H9 (cell line): ENCODE results near the gene SLC16A11. TPM values are rescaled to one million over a fixed set of nuclear protein-coding genes. Genes with fewer than 3 reads are reported as not detected.

Experiments
- DNase-seq: peaks from one replicate; pipeline ENCODE4 v3.0.0-alpha.2; 2017
- H2AFZ ChIP-seq: one replicate; pipeline ENCODE4 v1.6.1; 2013; ENCODE audit warnings: mild to moderate bottlenecking, low read length, control low read depth, moderate library complexity
- H2AK5ac ChIP-seq: 2 replicates; pipeline ENCODE4 v1.6.1; 2013; ENCODE audit warnings: low read length, control low read depth, mixed read lengths; ENCODE audit not compliant: insufficient read length
- H2BK120ac ChIP-seq: one replicate; pipeline ENCODE4 v1.6.1; 2013; ENCODE audit warnings: low read depth, mild to moderate bottlenecking, low read length, control low read depth, inconsistent platforms; ENCODE audit not compliant: poor library complexity, severe bottlenecking
- H2BK12ac ChIP-seq: 2 replicates; pipeline ENCODE4 v1.6.1; 2013; ENCODE audit warnings: low read length, control low read depth, mixed read lengths, low read depth; ENCODE audit not compliant: insufficient read length
- H2BK15ac ChIP-seq: 2 replicates; pipeline ENCODE4 v1.6.1; 2013; ENCODE audit warnings: low read depth, low read length, control low read depth
- H2BK20ac ChIP-seq: one replicate; pipeline ENCODE4 v1.6.1; 2013; ENCODE audit warnings: low read depth, mild to moderate bottlenecking, low read length, control low read depth, inconsistent platforms; ENCODE audit not compliant: poor library complexity, severe bottlenecking
- H2BK5ac ChIP-seq: 2 replicates; pipeline ENCODE4 v1.6.1; 2013; ENCODE audit warnings: low read length, control low read depth, mixed read lengths; ENCODE audit not compliant: insufficient read length
- H3K14ac ChIP-seq: 2 replicates; pipeline ENCODE4 v1.6.1; 2013; ENCODE audit warnings: low read length, control low read depth; ENCODE audit not compliant: insufficient read depth
- H3K18ac ChIP-seq: 2 replicates; pipeline ENCODE4 v1.6.1; 2013; ENCODE audit warnings: low read depth, mild to moderate bottlenecking, mixed read lengths, low read length, control low read depth; ENCODE audit not compliant: insufficient read length
- H3K23ac ChIP-seq: 2 replicates; pipeline ENCODE4 v1.6.1; 2013; ENCODE audit warnings: low read length, control low read depth, mixed read lengths, low read depth; ENCODE audit not compliant: insufficient read length
- H3K23me2 ChIP-seq: 2 replicates; pipeline ENCODE4 v1.6.1; 2013; ENCODE audit warnings: low read depth, mild to moderate bottlenecking, mixed read lengths, low read length, control low read depth; ENCODE audit not compliant: insufficient read length, poor library complexity, severe bottlenecking
- H3K27ac ChIP-seq: 2 replicates; pipeline ENCODE4 v1.5.1; 2013; ENCODE audit warnings: low read length, control low read depth, mixed read lengths, low read depth; ENCODE audit not compliant: insufficient read length
- H3K27me3 ChIP-seq: 2 replicates; pipeline ENCODE4 v1.6.1; 2013; ENCODE audit warnings: low read length, control low read depth, inconsistent platforms; ENCODE audit not compliant: insufficient read depth
- H3K4ac ChIP-seq: 2 replicates; pipeline ENCODE4 v1.6.1; 2013; ENCODE audit warnings: low read depth, mild to moderate bottlenecking, control low read depth, inconsistent platforms, low read length, moderate library complexity
- H3K4me1 ChIP-seq: 2 replicates; pipeline ENCODE4 v1.6.1; 2013; ENCODE audit warnings: low read length, control low read depth, inconsistent platforms; ENCODE audit not compliant: insufficient read depth
- H3K4me2 ChIP-seq: 2 replicates; pipeline ENCODE4 v1.6.1; 2013; ENCODE audit warnings: low read length, control low read depth, mixed read lengths; ENCODE audit not compliant: insufficient read length, insufficient read depth
- H3K56ac ChIP-seq: 2 replicates; pipeline ENCODE4 v1.6.1; 2013; ENCODE audit warnings: low read depth, mild to moderate bottlenecking, mixed read lengths, low read length, control low read depth; ENCODE audit not compliant: insufficient read length
- H3K79me1 ChIP-seq: 2 replicates; pipeline ENCODE4 v1.6.1; 2013; ENCODE audit warnings: low read depth, mild to moderate bottlenecking, moderate library complexity, low read length, control low read depth, inconsistent platforms; ENCODE audit not compliant: insufficient read depth, poor library complexity, severe bottlenecking
- H3K79me2 ChIP-seq: 2 replicates; pipeline ENCODE4 v1.6.1; 2013; ENCODE audit warnings: low read length, control low read depth, inconsistent platforms; ENCODE audit not compliant: insufficient read depth
- H3K9ac ChIP-seq: 2 replicates; pipeline ENCODE4 v1.6.1; 2013; ENCODE audit warnings: low read length, control low read depth, mixed read lengths; ENCODE audit not compliant: insufficient read length; ENCODE audit errors: extremely low read depth
- H3K9me3 ChIP-seq: one replicate; pipeline ENCODE4 v1.6.1; 2013; ENCODE audit warnings: low read depth, low read length, inconsistent platforms; ENCODE audit not compliant: control insufficient read depth
- H3T11ph ChIP-seq: one replicate; pipeline ENCODE4 v1.6.1; 2013; ENCODE audit warnings: mild to moderate bottlenecking, low read length, control low read depth, inconsistent platforms
- H4K20me1 ChIP-seq: one replicate; pipeline ENCODE4 v1.6.1; 2013; ENCODE audit not compliant: control insufficient read depth, insufficient read length, insufficient read depth
- H4K5ac ChIP-seq: 2 replicates; pipeline ENCODE4 v1.6.1; 2013; ENCODE audit warnings: low read depth, mild to moderate bottlenecking, mixed read lengths, low read length, control low read depth; ENCODE audit not compliant: insufficient read length
- H4K8ac ChIP-seq: replicated peaks from 2 replicates; pipeline ENCODE4 v1.6.1; 2013; ENCODE audit warnings: low read length, control low read depth, mixed read lengths, low read depth; ENCODE audit not compliant: insufficient read length
- H4K91ac ChIP-seq: 2 replicates; pipeline ENCODE4 v1.6.1; 2013; ENCODE audit warnings: low read depth, mild to moderate bottlenecking, moderate library complexity, mixed read lengths, low read length, control low read depth; ENCODE audit not compliant: insufficient read length
- H3K27ac Mint-ChIP-seq, 3 experiments: 2 replicates in 2 of 3; 3 replicates in 1 of 3; pipeline ENCODE4 v1.8.0; 2020 to 2021; ENCODE audit warnings: mixed read lengths in 3 of 3, mild to moderate bottlenecking in 1 of 3, moderate library complexity in 1 of 3
- H3K27me3 Mint-ChIP-seq: 2 replicates; pipeline ENCODE4 v1.8.0; 2021; ENCODE audit warnings: low read depth, mild to moderate bottlenecking, moderate library complexity, mixed read lengths
- H3K36me3 Mint-ChIP-seq, 3 experiments: 2 replicates in 2 of 3; 3 replicates in 1 of 3; pipeline ENCODE4 v1.8.0; 2020 to 2021; ENCODE audit warnings: low read depth in 3 of 3, mixed read lengths in 3 of 3; ENCODE audit not compliant: insufficient read depth in 1 of 3
- H3K4me1 Mint-ChIP-seq, 2 experiments: 2 replicates each; pipeline ENCODE4 v1.8.0; 2020; ENCODE audit warnings: mixed read lengths in 2 of 2
- H3K4me3 Mint-ChIP-seq, 2 experiments: 2 replicates in 1 of 2; 3 replicates in 1 of 2; pipeline ENCODE4 v1.8.0; 2020 to 2021; ENCODE audit warnings: mild to moderate bottlenecking in 2 of 2, mixed read lengths in 2 of 2, moderate library complexity in 1 of 2
- H3K9me3 Mint-ChIP-seq, 2 experiments: 2 replicates in 1 of 2; 3 replicates in 1 of 2; pipeline ENCODE4 v1.8.0; 2020; ENCODE audit warnings: mild to moderate bottlenecking in 2 of 2, mixed read lengths in 2 of 2, moderate library complexity in 1 of 2
- CTCF ChIP-seq: fragments of 200-600 bp; sonication (generic); conservative IDR thresholded peaks from 3 replicates; pipeline ENCODE4 v1.8.0; 2021; ENCODE audit warnings: antibody characterized with exemption, mild to moderate bottlenecking
- WGBS: extraction: QIAGEN DNeasy Blood & Tissue Kit; methylation state at CpG from one replicate; pipeline ENCODE4 v1.1.7; 2013; ENCODE audit warnings: missing lambda C conversion rate, low lambda C conversion rate, mixed read lengths; ENCODE audit not compliant: insufficient read length; ENCODE audit errors: extremely low coverage; 5-methylcytosine and 5-hydroxymethylcytosine counted together
- total RNA-seq: library from RNA; stranded (reverse); gene quantifications from 2 replicates; pipeline ENCODE4 v1.2.1, GENCODE V29; 2021

SLC16A11 gene
- total RNA-seq, 1 experiment from 2014 or later, result 0.13 TPM

- Histone ChIP-seq H2BK15ac (no peak overlapping the region), H3K4me2 (no peak overlapping the region), H3K23me2 (no peaks in the 10 kb centered on the region), H4K5ac (no peak overlapping the region), H3K27ac (no peak overlapping the region), H2BK12ac (no peak overlapping the region), H2BK120ac (no peak overlapping the region), H3K14ac (no peak overlapping the region), H2AK5ac (no peak overlapping the region), H2BK5ac (no peak overlapping the region), H3K27me3 (no peaks in the 10 kb centered on the region), H4K8ac (no peak overlapping the region), H2BK20ac (no peak overlapping the region), H3K79me2 (no peaks in the 10 kb centered on the region), H3K4me1 (no peaks in the 10 kb centered on the region), H3K9me3 (no peaks in the 10 kb centered on the region), H3K23ac (no peak overlapping the region), H3K18ac (no peak overlapping the region), H3K4ac (no peak overlapping the region), H3K79me1 (no peaks in the 10 kb centered on the region), H3K56ac (no peak overlapping the region), H4K91ac (no peak overlapping the region), H3T11ph (no peak overlapping the region), H3K9ac (no peak overlapping the region), H2AFZ (no peak overlapping the region), H4K20me1 (no peaks in the 10 kb centered on the region)
- H3K27me3 Mint-ChIP-seq, result peaks cover 16% of the 10 kb centered on the region
- H3K4me1 Mint-ChIP-seq, result peaks cover 3 to 4% of the 10 kb centered on the region in 2 experiments; a peak in 3 of 4 replicates
- no peaks in the 10 kb centered on the region; a peak in 1 of 5 replicates for H3K9me3 Mint-ChIP-seq
- DNase-seq, result no peak
- H3K36me3 Mint-ChIP-seq, result no peaks in the 10 kb centered on the region
- no peak overlapping the region for H3K4me3 Mint-ChIP-seq
- WGBS, result no CpG with 5 or more reads among the region's 7 CpGs
- H3K27ac Mint-ChIP-seq, result no peak overlapping the region
- TF ChIP-seq CTCF, result no peak
Measured at GRCh38 chr17:7058831-7059447, 15.0 kb upstream of the SLC16A11 start.
